ENCODE results near the gene DHRS9. TPM values are rescaled to one million over a fixed set of nuclear protein-coding genes. Genes with fewer than 3 reads are reported as not detected.

DHRS9 gene
- total and polyA plus RNA-seq, 4 donors: 0.52 to 3.1 (median 1.4) TPM

DNA sequence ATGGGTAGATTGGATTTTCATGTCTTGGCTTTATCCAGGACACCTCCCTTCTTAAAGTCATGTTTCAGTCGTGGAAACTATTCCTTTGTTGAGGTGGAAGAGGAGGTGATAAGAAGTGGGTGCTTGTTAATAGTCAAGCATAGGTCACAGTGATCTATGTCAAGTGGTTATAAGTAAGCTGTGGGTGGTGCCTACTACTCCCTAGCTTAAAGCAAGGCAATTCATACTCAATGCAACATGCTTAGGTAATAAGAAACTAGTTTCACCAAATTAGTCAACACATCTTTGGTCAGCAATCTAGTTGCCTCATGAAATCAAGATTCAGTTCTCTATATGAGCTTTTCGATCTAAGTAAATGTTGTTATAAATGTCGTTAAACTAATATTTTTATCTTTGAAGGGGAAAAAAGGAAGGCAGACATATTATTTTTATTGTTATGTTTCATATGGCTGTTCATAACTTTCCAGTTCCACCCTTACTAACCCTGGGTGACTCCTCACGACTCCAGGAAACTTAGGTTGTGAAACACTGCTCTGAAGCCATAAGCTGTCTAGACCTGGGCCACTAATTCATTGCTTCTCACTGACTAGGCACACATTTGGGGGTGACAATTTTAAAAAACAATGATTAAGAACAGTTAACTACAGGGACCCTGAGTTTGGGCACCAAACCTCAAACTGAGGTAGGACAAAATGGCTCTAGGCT, 32.5 kb upstream of the DHRS9 start:
- Histone ChIP-seq H3K27me3 (ENCODE audit: control insufficient read depth in 1 of 2, insufficient read depth in 2 of 2, low read length in 1 of 2) (no peaks in the 10 kb centered on the region), H3K27ac (ENCODE audit: low read depth in 1 of 2, low read length in 2 of 2) (no peak overlapping the region), H3K36me3 (ENCODE audit: control insufficient read depth in 1 of 2, insufficient read depth in 2 of 2, low read length in 1 of 2) (no peaks in the 10 kb centered on the region), H3K9me3 (ENCODE audit: control insufficient read depth, low read length) (peaks cover 4% of the 10 kb centered on the region), H3K4me3 (ENCODE audit: low read length in 2 of 2) (no peak overlapping the region), H3K4me1 (ENCODE audit: control insufficient read depth in 1 of 2, insufficient read depth in 2 of 2, low read length in 2 of 2) (no peaks in the 10 kb centered on the region)
- ATAC-seq (ENCODE audit: low FRiP score) (no peak), DNase-seq (no peak)
- WGBS, 2 donors: 77 to 79% methylated on average over 4 of the region's 4 CpGs
- intact Hi-C loops (cut with DNase I): no loop called here

DNA sequence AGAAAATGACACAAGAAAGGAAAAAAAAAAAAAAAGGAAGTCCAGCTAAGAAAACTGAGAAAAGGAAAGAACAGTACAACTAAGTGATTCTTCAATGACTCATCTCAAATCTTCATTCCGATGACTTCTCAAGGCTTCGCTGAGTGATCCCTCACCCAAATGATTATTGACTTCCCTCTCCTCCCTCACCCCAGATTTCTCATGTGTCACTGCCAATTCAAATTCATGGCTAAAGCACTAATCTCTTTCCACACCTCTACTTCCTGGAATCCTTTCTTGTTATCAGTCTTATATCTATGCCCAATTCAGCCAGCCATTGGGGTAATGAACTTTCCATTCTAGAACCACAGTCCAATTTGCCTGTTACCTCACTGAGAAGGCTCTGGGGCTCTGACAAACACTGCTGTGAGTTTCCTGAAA, 31.0 kb upstream of the DHRS9 start:
- Histone ChIP-seq H3K27me3 (ENCODE audit: control insufficient read depth in 1 of 2, insufficient read depth in 2 of 2, low read length in 1 of 2) (no peaks in the 10 kb centered on the region), H3K4me3 (ENCODE audit: low read length in 2 of 2) (no peak overlapping the region), H3K4me1 (ENCODE audit: control insufficient read depth in 1 of 2, insufficient read depth in 2 of 2, low read length in 2 of 2) (no peaks in the 10 kb centered on the region), H3K27ac (ENCODE audit: low read depth in 1 of 2, low read length in 2 of 2) (no peak overlapping the region), H3K36me3 (ENCODE audit: control insufficient read depth in 1 of 2, insufficient read depth in 2 of 2, low read length in 1 of 2) (no peaks in the 10 kb centered on the region), H3K9me3 (ENCODE audit: control insufficient read depth, low read length) (peaks cover 3% of the 10 kb centered on the region)
- ATAC-seq (ENCODE audit: low FRiP score) (no peak), DNase-seq (no peak)
- 87 to 93% methylated on average over 2 of the region's 2 CpGs for WGBS, 2 donors
- intact Hi-C loops (cut with DNase I): no loop called here

DNA sequence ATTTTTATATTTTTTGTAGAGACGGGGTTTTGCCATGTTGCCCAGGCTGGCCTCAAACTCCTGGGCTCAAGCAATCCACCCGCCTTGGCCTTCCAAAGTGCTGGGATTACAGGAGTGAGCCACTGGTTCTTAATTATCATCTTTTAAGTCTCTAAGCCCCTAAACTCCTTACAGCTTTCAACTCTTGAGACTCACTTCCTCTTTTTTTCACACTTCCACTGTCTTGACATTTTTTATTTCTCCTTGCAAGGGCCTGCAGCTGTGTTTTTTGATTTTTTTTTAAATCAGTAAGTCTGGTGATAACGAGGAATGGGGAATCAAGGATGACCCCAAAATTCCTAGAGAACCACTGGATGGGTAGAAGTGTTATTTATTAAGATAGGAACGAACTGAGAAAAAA, 29.7 kb upstream of the DHRS9 start:
- 78 to 87% methylated on average over 4 of the region's 4 CpGs for WGBS, 2 donors
- Histone ChIP-seq H3K27ac (ENCODE audit: low read depth in 1 of 2, low read length in 2 of 2) (no peak overlapping the region), H3K4me3 (ENCODE audit: low read length in 2 of 2) (no peak overlapping the region), H3K9me3 (ENCODE audit: control insufficient read depth, low read length) (peaks cover 3% of the 10 kb centered on the region), H3K36me3 (ENCODE audit: control insufficient read depth in 1 of 2, insufficient read depth in 2 of 2, low read length in 1 of 2) (no peaks in the 10 kb centered on the region), H3K4me1 (ENCODE audit: control insufficient read depth in 1 of 2, insufficient read depth in 2 of 2, low read length in 2 of 2) (no peaks in the 10 kb centered on the region), H3K27me3 (ENCODE audit: control insufficient read depth in 1 of 2, insufficient read depth in 2 of 2, low read length in 1 of 2) (no peaks in the 10 kb centered on the region)
- DNase-seq (no peak), ATAC-seq (ENCODE audit: low FRiP score) (no peak)
- intact Hi-C loops (cut with DNase I): no loop called here

DNA sequence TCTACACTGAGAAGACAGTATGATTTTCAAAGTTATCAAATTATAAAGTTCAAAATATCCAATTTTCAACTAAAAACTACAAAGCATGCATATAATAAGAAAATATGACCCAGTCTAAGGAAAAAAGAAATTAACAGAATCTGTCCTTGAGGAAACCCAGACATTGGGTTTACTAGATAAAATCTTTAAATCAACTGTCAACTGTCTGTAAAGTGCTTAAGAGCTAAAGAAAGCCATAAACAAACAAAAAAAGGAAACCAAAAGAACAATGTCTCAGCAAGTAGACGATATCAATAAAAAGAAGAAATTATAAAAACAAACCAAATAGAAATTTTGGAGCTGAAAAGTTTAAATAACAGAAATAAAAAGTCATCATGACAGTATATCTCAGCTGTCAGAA, 27.8 kb upstream of the DHRS9 start:
- no peak for ATAC-seq (ENCODE audit: low FRiP score)
- Histone ChIP-seq H3K9me3 (ENCODE audit: control insufficient read depth, low read length) (no peaks in the 10 kb centered on the region), H3K27me3 (ENCODE audit: control insufficient read depth in 1 of 2, insufficient read depth in 2 of 2, low read length in 1 of 2) (no peaks in the 10 kb centered on the region), H3K4me1 (ENCODE audit: control insufficient read depth in 1 of 2, insufficient read depth in 2 of 2, low read length in 2 of 2) (no peaks in the 10 kb centered on the region), H3K36me3 (ENCODE audit: control insufficient read depth in 1 of 2, insufficient read depth in 2 of 2, low read length in 1 of 2) (no peaks in the 10 kb centered on the region), H3K27ac (ENCODE audit: low read depth in 1 of 2, low read length in 2 of 2) (no peak overlapping the region), H3K4me3 (ENCODE audit: low read length in 2 of 2) (no peak overlapping the region)
- intact Hi-C loops (cut with DNase I): no loop called here
- 30 to 33% methylated on average over 1 of the region's 1 CpG for WGBS, 2 donors
- no peak for DNase-seq

DNA sequence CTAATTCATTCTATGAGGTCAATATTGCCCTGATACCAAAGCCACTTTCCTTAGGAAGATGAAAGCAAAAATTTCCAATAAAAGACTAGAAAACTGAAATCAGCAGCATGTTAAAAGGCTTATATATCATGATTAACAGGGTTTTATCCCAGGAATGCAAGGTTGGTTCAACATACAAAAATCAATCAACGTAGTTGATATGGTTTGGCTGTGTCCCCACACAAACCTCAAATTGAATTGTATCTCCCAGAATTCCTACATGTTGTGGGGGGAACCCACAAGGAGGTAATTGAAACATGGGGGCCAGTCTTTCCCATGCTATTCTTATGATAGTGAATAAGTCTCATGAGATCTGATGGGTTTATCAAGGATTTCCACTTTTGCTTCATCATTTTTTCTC, 26.5 kb upstream of the DHRS9 start:
- Histone ChIP-seq H3K27me3 (ENCODE audit: control insufficient read depth in 1 of 2, insufficient read depth in 2 of 2, low read length in 1 of 2) (no peaks in the 10 kb centered on the region), H3K27ac (ENCODE audit: low read depth in 1 of 2, low read length in 2 of 2) (no peak overlapping the region), H3K4me3 (ENCODE audit: low read length in 2 of 2) (no peak overlapping the region), H3K36me3 (ENCODE audit: control insufficient read depth in 1 of 2, insufficient read depth in 2 of 2, low read length in 1 of 2) (no peaks in the 10 kb centered on the region), H3K9me3 (ENCODE audit: control insufficient read depth, low read length) (no peaks in the 10 kb centered on the region), H3K4me1 (ENCODE audit: control insufficient read depth in 1 of 2, insufficient read depth in 2 of 2, low read length in 2 of 2) (no peaks in the 10 kb centered on the region)
- no peak for ATAC-seq (ENCODE audit: low FRiP score)
- intact Hi-C loops (cut with DNase I): no loop called here
- no peak for DNase-seq
- WGBS, 2 donors: 88% methylated on average over 1 of the region's 1 CpG

DNA sequence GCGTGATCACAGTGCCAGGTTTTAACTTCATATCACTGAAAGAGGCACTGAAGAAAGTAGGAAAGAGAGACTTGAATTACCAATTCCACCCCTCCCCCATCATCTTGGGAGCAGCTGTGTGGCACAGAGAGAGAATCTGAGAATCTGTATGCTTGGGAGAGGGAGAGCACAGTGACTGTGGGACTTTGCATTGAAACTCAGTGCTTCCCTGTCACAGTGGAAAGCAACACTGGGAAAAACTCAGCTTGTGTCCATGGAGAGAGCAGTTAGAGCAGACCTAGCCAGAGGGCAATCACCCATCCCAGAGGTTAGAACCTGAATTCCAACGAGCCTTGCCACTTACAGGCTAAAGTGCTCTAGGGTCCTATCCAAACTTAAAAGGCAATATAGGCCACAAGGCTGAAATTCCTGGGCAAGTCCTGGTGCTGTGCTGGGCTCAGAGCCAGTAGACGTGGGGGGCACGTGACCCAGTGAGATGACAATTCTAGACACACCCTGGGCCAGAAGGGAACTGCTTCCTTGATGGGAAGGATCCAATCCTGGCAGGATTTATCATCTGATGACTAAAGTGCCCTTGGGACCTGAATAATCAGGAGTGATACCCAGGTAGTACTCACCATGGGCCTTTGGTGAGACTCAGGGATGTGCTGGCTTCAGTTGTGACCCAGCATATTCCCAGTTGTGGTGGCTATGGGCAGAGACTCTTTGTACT, 22.8 kb upstream of the DHRS9 start:
- Histone ChIP-seq H3K27me3 (ENCODE audit: control insufficient read depth in 1 of 2, insufficient read depth in 2 of 2, low read length in 1 of 2) (no peaks in the 10 kb centered on the region), H3K4me1 (ENCODE audit: control insufficient read depth in 1 of 2, insufficient read depth in 2 of 2, low read length in 2 of 2) (no peaks in the 10 kb centered on the region), H3K36me3 (ENCODE audit: control insufficient read depth in 1 of 2, insufficient read depth in 2 of 2, low read length in 1 of 2) (no peaks in the 10 kb centered on the region), H3K9me3 (ENCODE audit: control insufficient read depth, low read length) (no peaks in the 10 kb centered on the region), H3K27ac (ENCODE audit: low read depth in 1 of 2, low read length in 2 of 2) (no peak overlapping the region), H3K4me3 (ENCODE audit: low read length in 2 of 2) (no peak overlapping the region)
- no peak for ATAC-seq (ENCODE audit: low FRiP score)
- intact Hi-C loops (cut with DNase I): no loop called here
- DNase-seq: no peak
- WGBS, 2 donors: 73 to 78% methylated on average over 4 of the region's 4 CpGs

DNA sequence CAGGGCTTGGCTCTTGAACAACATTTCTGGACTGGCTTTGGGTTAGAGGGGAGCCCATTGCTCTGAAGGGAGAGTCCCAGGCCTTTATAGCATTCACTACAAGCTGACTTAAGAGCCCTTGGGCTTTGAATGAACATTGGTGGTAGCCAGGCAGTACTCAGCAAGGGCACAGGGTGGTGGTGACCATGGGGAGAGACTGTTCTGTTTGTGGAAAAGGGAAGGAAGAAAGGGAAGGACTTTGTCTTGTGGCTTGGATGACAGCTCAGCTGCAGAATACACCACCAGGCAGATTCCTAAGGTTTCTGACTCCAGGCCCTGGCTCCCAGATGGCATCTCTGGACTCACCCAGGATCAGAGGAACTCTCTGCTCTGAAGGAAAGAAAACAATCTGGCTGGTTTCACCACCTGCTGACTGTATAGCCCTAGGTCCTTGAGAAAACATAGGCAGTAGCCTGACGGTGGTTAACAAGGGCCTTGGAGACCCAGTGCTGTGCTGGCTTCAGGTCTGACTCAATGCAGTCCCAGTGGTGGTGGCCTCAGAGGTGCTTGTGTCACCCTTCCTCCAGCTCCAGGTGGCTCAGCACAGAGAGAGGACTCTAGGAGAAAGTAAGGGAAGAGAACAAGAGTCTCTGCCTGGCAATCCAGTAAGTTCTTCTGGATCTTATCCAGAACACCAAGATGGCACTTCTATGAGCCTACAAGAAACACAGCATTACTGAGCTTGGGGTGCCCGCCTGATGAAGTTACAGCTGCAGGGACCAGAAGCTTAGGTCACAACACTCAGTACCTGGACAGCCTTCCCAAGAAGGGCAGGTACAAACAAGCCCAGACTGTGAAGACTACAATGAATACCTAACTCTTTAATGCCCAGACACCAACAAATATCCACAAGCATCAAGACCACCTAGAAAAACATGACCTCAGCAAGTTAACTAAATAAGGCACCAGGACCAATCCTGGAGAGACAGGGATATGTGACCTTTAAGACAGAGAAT, 21.8 kb upstream of the DHRS9 start:
- H3K27ac ChIP-seq (ENCODE audit: low read depth in 1 of 2, low read length in 2 of 2): no peak overlapping the region
- intact Hi-C loops (cut with DNase I): no loop called here
- ATAC-seq (ENCODE audit: low FRiP score) (no peak), DNase-seq (no peak)
- no peaks in the 10 kb centered on the region for H3K36me3 ChIP-seq (ENCODE audit: control insufficient read depth in 1 of 2, insufficient read depth in 2 of 2, low read length in 1 of 2)
- no peaks in the 10 kb centered on the region for H3K9me3 ChIP-seq (ENCODE audit: control insufficient read depth, low read length)
- no peak overlapping the region for H3K4me3 ChIP-seq (ENCODE audit: low read length in 2 of 2)
- H3K4me1 ChIP-seq (ENCODE audit: control insufficient read depth in 1 of 2, insufficient read depth in 2 of 2, low read length in 2 of 2): no peaks in the 10 kb centered on the region
- 72 to 75% methylated on average over 2 of the region's 2 CpGs for WGBS, 2 donors
- no peaks in the 10 kb centered on the region for H3K27me3 ChIP-seq (ENCODE audit: control insufficient read depth in 1 of 2, insufficient read depth in 2 of 2, low read length in 1 of 2)

DNA sequence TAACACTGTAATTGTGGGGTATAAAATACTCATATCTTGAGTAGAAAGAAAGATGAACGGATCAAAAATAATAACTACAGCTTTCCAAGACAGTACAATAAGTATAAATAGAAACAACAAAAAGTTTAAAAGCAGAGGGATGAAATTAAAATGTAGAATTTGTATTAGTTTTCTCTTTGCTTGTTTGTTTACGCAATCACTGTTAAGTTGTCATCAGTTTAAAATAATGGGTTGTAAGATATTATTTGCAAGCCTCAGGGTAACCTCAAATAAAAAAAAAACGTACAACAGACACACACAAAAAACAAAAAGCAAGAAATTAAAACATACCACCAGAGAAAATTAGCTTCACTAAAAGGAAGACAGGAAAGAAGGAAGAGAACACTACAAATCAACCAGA, 20.2 kb upstream of the DHRS9 start:
- Histone ChIP-seq H3K9me3 (ENCODE audit: control insufficient read depth, low read length) (peaks cover 1% of the 10 kb centered on the region), H3K4me3 (ENCODE audit: low read length in 2 of 2) (no peak overlapping the region), H3K4me1 (ENCODE audit: control insufficient read depth in 1 of 2, insufficient read depth in 2 of 2, low read length in 2 of 2) (no peaks in the 10 kb centered on the region), H3K36me3 (ENCODE audit: control insufficient read depth in 1 of 2, insufficient read depth in 2 of 2, low read length in 1 of 2) (no peaks in the 10 kb centered on the region), H3K27me3 (ENCODE audit: control insufficient read depth in 1 of 2, insufficient read depth in 2 of 2, low read length in 1 of 2) (no peaks in the 10 kb centered on the region), H3K27ac (ENCODE audit: low read depth in 1 of 2, low read length in 2 of 2) (no peak overlapping the region)
- WGBS, 2 donors: 54 to 59% methylated on average over 3 of the region's 3 CpGs
- ATAC-seq (ENCODE audit: low FRiP score) (no peak), DNase-seq (no peak)
- intact Hi-C loops (cut with DNase I): no loop called here

Measured in aorta (tissue), 5 donors.